Esophagus muscularis mucosa (tissue), 4 donors: ENCODE data around the gene OPA3.

Experiments
- CTCF ChIP-seq, 3 experiments: fragments of 200-600 bp in 2 of 3; fragments of 450-650 bp in 1 of 3; sonication (generic) in 2 of 3; IDR thresholded peaks; one replicate each; pipeline ENCODE4 v1.5.1; 2017 to 2019; ENCODE audit warnings: antibody characterized with exemption in 3 of 3, mild to moderate bottlenecking in 2 of 3, moderate library complexity in 1 of 3
- EP300 ChIP-seq: sonication (generic); formaldehyde crosslinking; IDR thresholded peaks from one replicate; pipeline ENCODE4 v1.6.1; 2017; ENCODE audit warnings: antibody characterized with exemption
- POLR2A ChIP-seq: fragments of 450-650 bp; IDR thresholded peaks from one replicate; pipeline ENCODE4 v1.6.1; 2017; ENCODE audit warnings: antibody characterized with exemption, moderate library complexity, mild to moderate bottlenecking, low read depth
- POLR2AphosphoS5 ChIP-seq, 2 donors: sonication (generic); formaldehyde crosslinking; IDR thresholded peaks; one replicate each; pipeline ENCODE4 v1.6.1; 2017; ENCODE audit warnings: antibody characterized with exemption in 2 of 2

GRCh38 chr19:45499196-45500180 lies 85.1 kb downstream of the OPA3 start:
- TF ChIP-seq CTCF (IDR thresholded peaks at IDR 0.05) (no peak), POLR2AphosphoS5 (IDR thresholded peaks at IDR 0.05) (no peak), EP300 (no peak), POLR2A (no peak)
